ENCODE results near the gene HSPA9.

Gene HSPA9

GRCh38 chr5:138564242-138564641, 11.0 kb downstream of the HSPA9 start:
- H3K4me3 ChIP-seq (ENCODE audit: low read depth, low read length): no peak overlapping the region
- TF ChIP-seq CTCF (IDR thresholded peaks at IDR 0.05; ENCODE audit: low read depth, low read length): no peak
- DNase-seq (ENCODE audit: low read depth, low spot score): no peak
- in situ Hi-C loops (cut with HindIII; ENCODE audit: low sequenced_read_pairs): no loop called here

DNA sequence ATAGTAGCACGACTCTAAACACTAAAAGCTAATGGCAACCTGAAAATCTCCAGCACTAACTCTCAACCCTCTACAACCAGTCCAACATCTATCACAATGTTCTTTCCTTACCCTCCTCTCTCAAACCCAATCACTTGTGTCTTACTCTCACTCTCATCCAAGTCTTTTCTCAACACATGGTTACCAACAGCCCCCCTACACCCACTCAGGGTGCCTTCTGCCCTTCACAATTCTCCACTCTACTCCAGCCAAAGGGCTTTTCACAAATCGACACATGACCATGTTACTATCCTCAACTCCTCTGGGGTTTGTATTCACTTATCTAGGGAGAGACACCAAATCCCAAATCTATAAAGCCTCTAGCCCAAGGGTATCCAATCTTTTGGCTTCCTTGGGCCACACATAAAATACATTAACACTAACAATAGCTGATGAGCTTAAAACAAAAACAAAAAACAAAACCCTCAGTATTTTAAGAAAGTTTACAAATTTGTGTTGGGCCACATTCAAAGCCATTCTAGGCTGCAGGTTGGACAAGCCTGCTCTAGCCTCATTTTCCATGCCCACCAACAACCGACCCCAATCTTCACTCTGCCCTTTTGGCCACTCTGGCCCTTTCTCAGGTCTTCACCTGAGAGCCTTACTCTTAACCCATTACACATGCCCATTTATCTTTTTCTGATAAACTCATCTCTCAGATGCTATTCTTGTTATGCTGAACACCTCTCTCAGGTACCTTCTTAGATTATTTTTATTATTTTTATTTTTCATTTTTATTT, 11.7 kb downstream of the HSPA9 start:
- no peak for DNase-seq (ENCODE audit: low read depth, low spot score)
- H3K4me3 ChIP-seq (ENCODE audit: low read depth, low read length): no peak overlapping the region

DNA sequence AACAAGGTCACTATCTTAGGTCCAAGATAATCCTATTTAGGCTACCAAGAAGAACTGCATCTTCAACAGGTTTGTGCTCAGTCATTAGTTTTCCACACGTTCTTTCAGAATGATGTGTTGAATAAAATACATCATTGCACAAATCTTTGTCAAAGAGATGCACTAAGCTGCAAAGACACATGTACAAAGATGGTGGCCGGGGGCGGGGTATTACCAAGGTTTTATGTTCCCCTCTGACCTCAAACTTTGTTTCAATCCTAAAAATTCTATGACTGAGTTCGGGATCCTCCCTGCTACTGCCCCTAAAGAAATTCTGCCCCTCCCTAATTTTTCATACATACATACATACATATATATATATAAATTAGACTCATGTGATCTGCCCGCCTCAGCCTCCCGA, 14.2 kb downstream of the HSPA9 start:
- no peak for TF ChIP-seq CTCF (IDR thresholded peaks at IDR 0.05; ENCODE audit: low read depth, low read length)
- DNase-seq (ENCODE audit: low read depth, low spot score): no peak
- in situ Hi-C loops (cut with HindIII; ENCODE audit: low sequenced_read_pairs): no loop called here
- H3K4me3 ChIP-seq (ENCODE audit: low read depth, low read length): no peak overlapping the region

More for the DNA sequence above, 11.7 kb downstream of the HSPA9 start:
- TF ChIP-seq CTCF (IDR thresholded peaks at IDR 0.05; ENCODE audit: low read depth, low read length): no peak
- in situ Hi-C loops (cut with HindIII; ENCODE audit: low sequenced_read_pairs): no loop called here

DNA sequence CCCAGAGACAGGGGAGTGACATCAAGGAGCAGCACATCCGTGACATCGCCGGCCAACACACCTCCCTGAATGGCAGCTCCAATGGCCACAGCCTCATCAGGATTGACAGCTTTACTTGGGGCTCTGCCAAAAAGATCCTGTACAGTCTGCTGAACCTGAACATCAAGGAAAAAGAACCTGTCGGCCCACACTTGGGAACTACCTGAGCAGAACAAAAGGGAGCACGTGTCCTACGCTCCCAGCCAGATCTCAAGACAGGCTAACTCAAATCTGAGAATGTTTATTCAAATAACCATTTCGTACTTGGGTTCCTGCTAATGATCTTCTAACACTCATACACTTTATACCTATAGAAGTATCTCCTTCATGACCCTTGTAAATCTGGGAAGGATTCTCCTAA, 15.3 kb downstream of the HSPA9 start:
- in situ Hi-C loops (cut with HindIII; ENCODE audit: low sequenced_read_pairs): no loop called here
- DNase-seq (ENCODE audit: low read depth, low spot score): no peak
- no peak for TF ChIP-seq CTCF (IDR thresholded peaks at IDR 0.05; ENCODE audit: low read depth, low read length)
- no peak overlapping the region for H3K4me3 ChIP-seq (ENCODE audit: low read depth, low read length)

- in situ Hi-C loops (cut with HindIII; ENCODE audit: low sequenced_read_pairs): no loop called here
- no peak for TF ChIP-seq CTCF (IDR thresholded peaks at IDR 0.05; ENCODE audit: low read depth, low read length)
- H3K4me3 ChIP-seq (ENCODE audit: low read depth, low read length): no peak overlapping the region
- no peak for DNase-seq (ENCODE audit: low read depth, low spot score)
These were observed 17.5 kb downstream of the HSPA9 start for GRCh38 chr5:138557677-138558076.

GRCh38 chr5:138554143-138554542, 21.1 kb downstream of the HSPA9 start:
- no peak for DNase-seq (ENCODE audit: low read depth, low spot score)
- no peak overlapping the region for H3K4me3 ChIP-seq (ENCODE audit: low read depth, low read length)
- no peak for TF ChIP-seq CTCF (IDR thresholded peaks at IDR 0.05; ENCODE audit: low read depth, low read length)
- in situ Hi-C loops (cut with HindIII; ENCODE audit: low sequenced_read_pairs): no loop called here
